Loucy (cell line): ENCODE results near the gene MPPE1.
"Not testable (repeated sequence)": the region's sequence is repeated elsewhere in the genome, so short reads cannot be mapped to it uniquely, and the experiment has no call there.

Experiments used
- H2AFZ ChIP-seq: fragments of 200-600 bp; sonication (generic); 2 replicates; pipeline ENCODE4 v1.6.0; 2016; ENCODE audit warnings: antibody characterized with exemption, mild to moderate bottlenecking, low read length, moderate library complexity
- H3F3A ChIP-seq: fragments of 200-600 bp; 2 replicates; pipeline ENCODE4 v1.6.0; 2016; ENCODE audit warnings: antibody characterized with exemption, low read depth, mild to moderate bottlenecking
- H3K27me3 ChIP-seq: fragments of 200-600 bp; sonication (generic); 2 replicates; pipeline ENCODE4 v1.6.1; 2014; ENCODE audit warnings: low read length, mild to moderate bottlenecking; ENCODE audit not compliant: insufficient read depth, poor library complexity, severe bottlenecking
- H3K36me3 ChIP-seq: fragments of 200-600 bp; sonication (generic); 2 replicates; pipeline ENCODE4 v1.6.1; 2016; ENCODE audit warnings: low read length; ENCODE audit not compliant: insufficient read depth
- H3K4me1 ChIP-seq: fragments of 200-600 bp; sonication (generic); 2 replicates; pipeline ENCODE4 v1.5.1; 2014; ENCODE audit warnings: low read length, mild to moderate bottlenecking; ENCODE audit not compliant: insufficient read depth, poor library complexity, severe bottlenecking
- H3K4me2 ChIP-seq: fragments of 200-600 bp; sonication (generic); 2 replicates; pipeline ENCODE4 v1.6.0; 2014; ENCODE audit warnings: antibody characterized with exemption, low read length, low read depth, mild to moderate bottlenecking; ENCODE audit not compliant: poor library complexity, severe bottlenecking
- H3K4me3 ChIP-seq: fragments of 200-600 bp; sonication (generic); 2 replicates; pipeline ENCODE4 v1.5.1; 2014; ENCODE audit warnings: low read length, mild to moderate bottlenecking, mixed read lengths; ENCODE audit not compliant: poor library complexity, severe bottlenecking
- H3K79me2 ChIP-seq: fragments of 200-600 bp; sonication (generic); 2 replicates; pipeline ENCODE4 v1.6.1; 2014; ENCODE audit warnings: low read length; ENCODE audit not compliant: insufficient read depth
- H3K9ac ChIP-seq: fragments of 200-600 bp; sonication (generic); 2 replicates; pipeline ENCODE4 v1.6.0; 2014; ENCODE audit warnings: mild to moderate bottlenecking, low read depth, low read length, moderate library complexity; ENCODE audit not compliant: poor library complexity, severe bottlenecking
- H3K9me2 ChIP-seq: fragments of 200-600 bp; sonication (generic); replicated peaks from 2 replicates; pipeline ENCODE4 v1.6.1; 2016; ENCODE audit warnings: low read depth, low read length, mixed read lengths
- H3K9me3 ChIP-seq: fragments of 200-600 bp; sonication (generic); 2 replicates; pipeline ENCODE4 v1.6.1; 2014; ENCODE audit warnings: mild to moderate bottlenecking, antibody characterized with exemption, low read length, low read depth; ENCODE audit not compliant: insufficient read depth
- H4K20me1 ChIP-seq: fragments of 200-600 bp; sonication (generic); 2 replicates; pipeline ENCODE4 v1.6.0; 2014; ENCODE audit warnings: antibody characterized with exemption, low read length, mild to moderate bottlenecking; ENCODE audit not compliant: insufficient read depth, poor library complexity, severe bottlenecking
- EZH2phosphoT487 ChIP-seq: fragments of 200-600 bp; IDR thresholded peaks from 2 replicates; pipeline ENCODE4 v1.6.1; 2018; ENCODE audit warnings: antibody characterized with exemption, mild to moderate bottlenecking, moderate library complexity, borderline replicate concordance
- TF ChIP-seq, protein P1 (sequence below): fragments of 200-600 bp; sonication (generic); conservative IDR thresholded peaks from 2 replicates; pipeline ENCODE4 v1.5.1; 2014; ENCODE audit warnings: mild to moderate bottlenecking, antibody characterized with exemption, low read length

Gene MPPE1

GRCh38 chr18:11946756-11947155 lies 38.6 kb upstream of the MPPE1 start:
- Histone ChIP-seq H3K9ac (peak overlapping the region; percentile 54), H3K4me2 (peak overlapping the region; percentile 69), H3K79me2 (no peaks in the 10 kb centered on the region)

DNA sequence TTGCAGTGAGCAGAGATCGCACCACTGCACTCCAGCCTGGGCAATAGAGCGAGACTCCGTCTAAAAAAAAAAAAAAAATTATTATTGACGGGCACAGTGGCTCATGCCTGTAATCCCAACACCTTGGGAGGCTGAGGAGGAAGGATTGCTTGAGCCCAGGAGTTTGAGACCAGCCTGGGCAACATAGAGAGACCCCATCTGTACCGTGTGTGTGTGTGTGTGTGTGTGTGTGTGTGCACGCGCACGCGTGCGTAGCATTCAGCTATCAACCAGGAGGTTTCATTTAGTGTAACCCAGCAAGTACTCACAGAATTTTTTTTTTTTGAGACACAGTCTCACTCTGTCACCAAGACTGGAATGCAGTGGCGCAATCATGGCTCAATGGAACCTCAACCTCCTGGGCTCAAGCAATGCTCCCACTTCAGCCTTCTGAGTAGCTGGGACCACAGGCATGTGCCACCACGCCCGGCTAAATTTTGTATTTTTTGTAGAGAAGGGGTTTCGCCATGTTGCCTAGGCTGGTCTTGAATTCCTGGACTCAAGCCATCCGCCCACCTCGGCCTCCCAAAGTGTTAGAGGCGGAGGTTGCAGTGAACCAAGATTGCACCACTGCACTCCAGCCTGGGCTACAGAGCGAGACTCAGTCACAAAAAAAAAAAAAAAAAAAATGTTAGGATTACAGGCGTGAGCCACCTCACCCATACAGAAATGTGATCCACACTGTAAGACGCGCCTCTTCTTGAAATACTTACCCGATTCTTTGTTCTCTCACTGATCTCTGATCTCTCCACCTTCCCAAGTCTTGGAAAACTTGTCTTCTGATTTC lies 37.9 kb upstream of the MPPE1 start:
- not testable (repeated sequence) for H3K27me3 ChIP-seq, H3K36me3 ChIP-seq, H3K79me2 ChIP-seq, H3K9me3 ChIP-seq, H3F3A ChIP-seq, H2AFZ ChIP-seq, H3K9me2 ChIP-seq, H4K20me1 ChIP-seq
- Histone ChIP-seq H3K4me2 (peak overlapping the region; percentile 69), H3K4me1 (peaks cover 28% of the 10 kb centered on the region), H3K9ac (peak overlapping the region; percentile 54), H3K4me3 (peak overlapping the region; percentile 65)

More at GRCh38 chr18:11946756-11947155, 38.6 kb upstream of the MPPE1 start:
- no peaks in the 10 kb centered on the region for H3K27me3 ChIP-seq
- TF ChIP-seq, protein P1, sequence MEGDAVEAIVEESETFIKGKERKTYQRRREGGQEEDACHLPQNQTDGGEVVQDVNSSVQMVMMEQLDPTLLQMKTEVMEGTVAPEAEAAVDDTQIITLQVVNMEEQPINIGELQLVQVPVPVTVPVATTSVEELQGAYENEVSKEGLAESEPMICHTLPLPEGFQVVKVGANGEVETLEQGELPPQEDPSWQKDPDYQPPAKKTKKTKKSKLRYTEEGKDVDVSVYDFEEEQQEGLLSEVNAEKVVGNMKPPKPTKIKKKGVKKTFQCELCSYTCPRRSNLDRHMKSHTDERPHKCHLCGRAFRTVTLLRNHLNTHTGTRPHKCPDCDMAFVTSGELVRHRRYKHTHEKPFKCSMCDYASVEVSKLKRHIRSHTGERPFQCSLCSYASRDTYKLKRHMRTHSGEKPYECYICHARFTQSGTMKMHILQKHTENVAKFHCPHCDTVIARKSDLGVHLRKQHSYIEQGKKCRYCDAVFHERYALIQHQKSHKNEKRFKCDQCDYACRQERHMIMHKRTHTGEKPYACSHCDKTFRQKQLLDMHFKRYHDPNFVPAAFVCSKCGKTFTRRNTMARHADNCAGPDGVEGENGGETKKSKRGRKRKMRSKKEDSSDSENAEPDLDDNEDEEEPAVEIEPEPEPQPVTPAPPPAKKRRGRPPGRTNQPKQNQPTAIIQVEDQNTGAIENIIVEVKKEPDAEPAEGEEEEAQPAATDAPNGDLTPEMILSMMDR = no peak
- H3K4me1 ChIP-seq = peaks cover 28% of the 10 kb centered on the region
- H3K4me3 ChIP-seq = peak overlapping the region; percentile 65
- peak overlapping the region; percentile 44 for H2AFZ ChIP-seq
- no peaks in the 10 kb centered on the region for H3K9me2 ChIP-seq
- no peaks in the 10 kb centered on the region for H3F3A ChIP-seq
- no peaks in the 10 kb centered on the region for H3K36me3 ChIP-seq
- no peaks in the 10 kb centered on the region for H4K20me1 ChIP-seq
- no peaks in the 10 kb centered on the region for H3K9me3 ChIP-seq

DNA sequence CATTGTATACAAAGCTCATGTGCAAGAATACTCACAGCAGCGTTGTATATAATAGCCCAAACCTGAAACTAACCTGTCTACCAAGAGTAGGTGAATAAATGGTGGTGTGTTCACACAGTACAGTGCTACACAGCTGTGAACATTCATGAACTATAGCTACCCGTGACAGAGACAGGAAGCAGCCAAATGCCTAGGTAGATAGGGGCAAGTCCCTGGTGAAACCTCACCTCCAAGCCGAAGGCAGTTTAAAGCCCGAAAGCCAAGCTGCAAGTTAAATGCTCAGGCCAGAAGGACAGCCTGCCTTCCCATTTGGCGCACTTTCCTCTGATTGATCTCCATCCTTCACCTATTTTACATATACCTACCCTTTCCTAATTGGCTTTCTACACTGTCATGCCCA lies 36.7 kb upstream of the MPPE1 start:
- Histone ChIP-seq H3K36me3 (no peaks in the 10 kb centered on the region), H4K20me1 (no peaks in the 10 kb centered on the region), H3F3A (no peaks in the 10 kb centered on the region), H3K4me2 (no peak overlapping the region), H3K9me2 (no peaks in the 10 kb centered on the region), H3K79me2 (no peaks in the 10 kb centered on the region), H2AFZ (no peak overlapping the region), H3K4me3 (no peak overlapping the region), H3K9ac (no peak overlapping the region), H3K9me3 (no peaks in the 10 kb centered on the region), H3K4me1 (peaks cover 28% of the 10 kb centered on the region), H3K27me3 (no peaks in the 10 kb centered on the region)
- TF ChIP-seq EZH2phosphoT487 = no peak
- TF ChIP-seq, protein P1 = no peak

GRCh38 chr18:11944252-11944651 lies 36.1 kb upstream of the MPPE1 start:
- H3K36me3 ChIP-seq = no peaks in the 10 kb centered on the region
- H3F3A ChIP-seq = no peaks in the 10 kb centered on the region
- H3K79me2 ChIP-seq = no peaks in the 10 kb centered on the region
- H3K9me2 ChIP-seq = no peaks in the 10 kb centered on the region
- no peak overlapping the region for H3K4me2 ChIP-seq
- H3K9ac ChIP-seq = no peak overlapping the region
- H3K4me3 ChIP-seq = no peak overlapping the region
- H3K27me3 ChIP-seq = no peaks in the 10 kb centered on the region
- peaks cover 28% of the 10 kb centered on the region for H3K4me1 ChIP-seq
- H2AFZ ChIP-seq = no peak overlapping the region
- TF ChIP-seq EZH2phosphoT487 = no peak
- TF ChIP-seq, protein P1 = no peak
- no peaks in the 10 kb centered on the region for H4K20me1 ChIP-seq
- H3K9me3 ChIP-seq = no peaks in the 10 kb centered on the region
